Testis (tissue), 3 donors: ENCODE results near the gene DNAJA2. TPM values are rescaled to one million over a fixed set of nuclear protein-coding genes. Genes with fewer than 3 reads are reported as not detected.
A peak's percentile ranks its signal among the peaks of the same experiment; 100 is the strongest.

Experiments
- DNase-seq: peaks from one replicate; pipeline ENCODE4 v3.0.0-alpha.2; 2019
- H3K27ac ChIP-seq, 2 donors: fragments of 200-600 bp; sonication (generic); one replicate each; pipeline ENCODE4 v1.5.1; 2019
- H3K27me3 ChIP-seq: fragments of 200-600 bp; sonication (generic); one replicate; pipeline ENCODE4 v1.5.1; 2019
- H3K36me3 ChIP-seq: fragments of 200-600 bp; sonication (generic); one replicate; pipeline ENCODE4 v1.5.1; 2017; ENCODE audit warnings: low read depth; ENCODE audit errors: missing control alignments
- H3K4me1 ChIP-seq: fragments of 200-600 bp; sonication (generic); one replicate; pipeline ENCODE4 v1.5.1; 2019
- H3K4me3 ChIP-seq, 2 donors: fragments of 200-600 bp; sonication (generic); one replicate each; pipeline ENCODE4 v1.5.1; 2017 to 2019
- H3K9me3 ChIP-seq: fragments of 200-600 bp; sonication (generic); one replicate; pipeline ENCODE4 v1.5.1; 2017
- POLR2A ChIP-seq: fragments of 450-650 bp; IDR thresholded peaks from one replicate; pipeline ENCODE4 v1.6.1; 2017; ENCODE audit warnings: antibody characterized with exemption, mild to moderate bottlenecking, moderate library complexity
- WGBS, 2 donors: methylation state at CpG; one replicate each; pipeline ENCODE4 v1.1.5; 2018; 5-methylcytosine and 5-hydroxymethylcytosine counted together
- intact Hi-C: fragments of 100-400 bp; cut with DNase I; formaldehyde crosslinking; loops from one replicate; pipeline ENCODE4 v1.15.1; 2023; ENCODE audit warnings: low total_unique reads
- polyA plus RNA-seq: library from polyadenylated mRNA; stranded (reverse); fragments of 350-450 nt; fragmentation: Illumina TruSeq; extraction: RNeasy Lipid Tissue Mini Kit (QIAGEN cat#74804); gene quantifications from one replicate; pipeline ENCODE4 v1.2.3, GENCODE V29; 2014; ENCODE audit warnings: low read depth, low replicate concordance; ENCODE audit not compliant: insufficient read depth
- total RNA-seq, 2 donors: library from RNA; depleted of rRNA; stranded (reverse); fragments of >200 nt; gene quantifications; one replicate each; pipeline ENCODE4 v1.2.3, GENCODE V29; 2016
- TF ChIP-seq, protein P1 (sequence below), 3 experiments: fragments of 450-650 bp in 2 of 3; fragments of 200-600 bp in 1 of 3; sonication (generic) in 1 of 3; IDR thresholded peaks; one replicate each; pipeline ENCODE4 v1.5.1; 2016 to 2019; ENCODE audit warnings: antibody characterized with exemption in 3 of 3, mild to moderate bottlenecking in 2 of 3, moderate library complexity in 1 of 3

DNAJA2 gene
- total and polyA plus RNA-seq, 3 donors from 2014 or later = 51.5 to 94.5 (median 68.4) TPM

GRCh38 chr16:46932802-46933201, 40.7 kb downstream of the DNAJA2 start:
- Histone ChIP-seq H3K27ac (no peak overlapping the region), H3K4me1 (peaks cover 8% of the 10 kb centered on the region), H3K9me3 (no peaks in the 10 kb centered on the region), H3K27me3 (no peaks in the 10 kb centered on the region), H3K36me3 (no peaks in the 10 kb centered on the region), H3K4me3 (no peak overlapping the region)
- 69 to 72% methylated on average over 7 of the region's 7 CpGs for WGBS, 2 donors
- no peak for DNase-seq
- no peak for TF ChIP-seq POLR2A
- TF ChIP-seq, protein P1, sequence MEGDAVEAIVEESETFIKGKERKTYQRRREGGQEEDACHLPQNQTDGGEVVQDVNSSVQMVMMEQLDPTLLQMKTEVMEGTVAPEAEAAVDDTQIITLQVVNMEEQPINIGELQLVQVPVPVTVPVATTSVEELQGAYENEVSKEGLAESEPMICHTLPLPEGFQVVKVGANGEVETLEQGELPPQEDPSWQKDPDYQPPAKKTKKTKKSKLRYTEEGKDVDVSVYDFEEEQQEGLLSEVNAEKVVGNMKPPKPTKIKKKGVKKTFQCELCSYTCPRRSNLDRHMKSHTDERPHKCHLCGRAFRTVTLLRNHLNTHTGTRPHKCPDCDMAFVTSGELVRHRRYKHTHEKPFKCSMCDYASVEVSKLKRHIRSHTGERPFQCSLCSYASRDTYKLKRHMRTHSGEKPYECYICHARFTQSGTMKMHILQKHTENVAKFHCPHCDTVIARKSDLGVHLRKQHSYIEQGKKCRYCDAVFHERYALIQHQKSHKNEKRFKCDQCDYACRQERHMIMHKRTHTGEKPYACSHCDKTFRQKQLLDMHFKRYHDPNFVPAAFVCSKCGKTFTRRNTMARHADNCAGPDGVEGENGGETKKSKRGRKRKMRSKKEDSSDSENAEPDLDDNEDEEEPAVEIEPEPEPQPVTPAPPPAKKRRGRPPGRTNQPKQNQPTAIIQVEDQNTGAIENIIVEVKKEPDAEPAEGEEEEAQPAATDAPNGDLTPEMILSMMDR (IDR thresholded peaks at IDR 0.05) = no peak
- intact Hi-C loops = no loop called here

- 78 to 80% methylated on average over 8 of the region's 8 CpGs for WGBS, 2 donors
- DNase-seq = no peak
- H3K27ac ChIP-seq = no peak overlapping the region
- no peaks in the 10 kb centered on the region for H3K27me3 ChIP-seq
- peaks cover 8% of the 10 kb centered on the region for H3K4me1 ChIP-seq
- H3K4me3 ChIP-seq = no peak overlapping the region
- no peak for TF ChIP-seq POLR2A
- TF ChIP-seq, protein P1 (IDR thresholded peaks at IDR 0.05) = no peak
- intact Hi-C loops = no loop called here
- H3K9me3 ChIP-seq = no peaks in the 10 kb centered on the region
- H3K36me3 ChIP-seq = no peaks in the 10 kb centered on the region
These were observed 42.6 kb downstream of the DNAJA2 start for GRCh38 chr16:46930861-46931260.

- WGBS, 2 donors = 45 to 74% methylated on average over 19 to 42 of the region's 43 CpGs
These were observed 43.8 kb downstream of the DNAJA2 start for GRCh38 chr16:46929378-46930332.

GRCh38 chr16:46928811-46929210, 44.7 kb downstream of the DNAJA2 start:
- no peak overlapping the region for H3K27ac ChIP-seq
- no peak overlapping the region for H3K4me3 ChIP-seq
- intact Hi-C loops = no loop called here
- no peaks in the 10 kb centered on the region for H3K36me3 ChIP-seq
- H3K4me1 ChIP-seq = peaks cover 13% of the 10 kb centered on the region
- no peaks in the 10 kb centered on the region for H3K27me3 ChIP-seq
- DNase-seq = peak; percentile 75
- H3K9me3 ChIP-seq = no peaks in the 10 kb centered on the region
- no peak for TF ChIP-seq POLR2A
- TF ChIP-seq, protein P1 (IDR thresholded peaks at IDR 0.05) = no peak
- 59 to 67% methylated on average over 15 of the region's 15 CpGs for WGBS, 2 donors

More at GRCh38 chr16:46929378-46930332, 43.8 kb downstream of the DNAJA2 start:
- intact Hi-C loops = no loop called here
- TF ChIP-seq, protein P1 (IDR thresholded peaks at IDR 0.05) = peak; percentile 77 to 94 (median 90)
- no peak for TF ChIP-seq POLR2A
- Histone ChIP-seq H3K4me3 (peak overlapping the region in 1 of 2 donors; percentile 15), H3K36me3 (no peaks in the 10 kb centered on the region), H3K4me1 (peaks cover 8% of the 10 kb centered on the region), H3K27me3 (no peaks in the 10 kb centered on the region), H3K27ac (peak overlapping the region in 1 of 2 donors; percentile 53), H3K9me3 (no peaks in the 10 kb centered on the region)
- peak; percentile 85 for DNase-seq
